Measurements from ENCODE around the gene P2RY11.

Gene P2RY11

DNA sequence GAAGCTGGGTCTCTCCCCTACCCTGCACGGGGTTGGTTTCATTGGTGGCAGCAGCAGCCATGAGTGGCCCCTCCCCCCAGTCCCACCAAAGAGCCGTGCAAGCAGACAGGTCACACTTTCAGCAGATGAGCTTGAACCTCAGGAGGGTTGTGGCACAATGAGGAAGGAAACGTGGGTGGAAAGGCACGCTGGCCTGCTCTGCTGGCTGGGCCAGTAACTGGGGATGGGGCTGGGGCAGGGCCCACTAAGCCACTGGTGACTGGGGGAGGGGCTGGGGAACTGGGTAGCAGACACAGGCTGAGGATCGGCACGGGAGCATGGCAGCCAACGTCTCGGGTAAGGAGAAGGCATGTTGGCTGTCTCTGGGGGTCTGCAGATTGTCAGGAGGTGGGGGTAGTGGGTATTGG is at the start of gene P2RY11:
Gene P2RY11 (plus strand): TSS at position 289 of the 407 bp plus-strand sequence. CDS start 29 bp downstream, at position 318.
- in situ Hi-C loops (cut with HindIII; ENCODE audit: low sequenced_read_pairs), result loop anchor here (25.0 kb wide), 1 partner anchor 174 kb away; the partner anchor contains the start of gene OLFM2

GRCh38 chr19:10061717-10062310 is 49.7 kb upstream of the P2RY11 start:
- in situ Hi-C loops (cut with HindIII; ENCODE audit: low sequenced_read_pairs), result no loop called here

DNA sequence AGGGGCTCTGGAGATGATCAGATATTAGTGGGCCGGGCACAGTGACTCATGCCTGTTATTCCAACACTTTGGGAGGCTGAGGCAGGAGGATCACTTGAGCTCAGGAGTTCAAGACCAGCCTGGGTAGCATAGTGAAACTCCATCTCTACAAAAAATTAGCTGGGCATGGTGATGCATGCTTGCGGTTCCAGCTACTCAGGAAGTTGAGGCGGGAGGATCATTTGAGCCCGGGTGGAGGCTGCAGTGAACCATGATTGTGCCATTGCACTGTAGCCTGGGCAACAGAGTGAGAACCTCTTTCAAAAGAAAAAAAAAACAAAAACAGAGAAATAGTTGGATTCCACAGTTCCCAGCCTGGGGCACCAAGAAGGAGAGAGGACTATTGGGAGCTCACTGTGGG is 43.3 kb upstream of the P2RY11 start:
- in situ Hi-C loops (cut with HindIII; ENCODE audit: low sequenced_read_pairs), result no loop called here

DNA sequence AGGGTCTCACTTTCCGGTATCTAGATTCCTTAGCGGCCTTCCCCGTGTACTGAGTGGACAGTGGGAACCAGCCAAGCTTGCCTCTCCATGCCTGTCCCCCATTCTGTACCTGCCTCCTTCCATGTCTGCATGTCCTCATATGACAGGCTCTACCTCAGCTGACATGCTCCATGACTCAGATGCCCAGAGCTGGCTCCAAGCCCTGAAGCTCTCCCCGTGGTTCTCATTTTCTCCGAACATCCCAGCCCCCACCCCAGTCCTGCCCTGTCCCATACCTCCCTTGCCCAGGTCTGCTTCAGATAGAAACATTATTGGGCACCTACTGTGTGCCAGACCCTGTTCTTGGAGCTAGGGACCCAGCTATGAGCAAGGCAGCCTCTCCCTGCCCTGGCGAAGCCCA is 42.4 kb upstream of the P2RY11 start:
- in situ Hi-C loops (cut with HindIII; ENCODE audit: low sequenced_read_pairs), result no loop called here

GRCh38 chr19:10070730-10071446 is 40.6 kb upstream of the P2RY11 start:
- in situ Hi-C loops (cut with HindIII; ENCODE audit: low sequenced_read_pairs), result no loop called here

- in situ Hi-C loops (cut with HindIII; ENCODE audit: low sequenced_read_pairs), result no loop called here
Measured at GRCh38 chr19:10074153-10074552, 37.3 kb upstream of the P2RY11 start.

DNA sequence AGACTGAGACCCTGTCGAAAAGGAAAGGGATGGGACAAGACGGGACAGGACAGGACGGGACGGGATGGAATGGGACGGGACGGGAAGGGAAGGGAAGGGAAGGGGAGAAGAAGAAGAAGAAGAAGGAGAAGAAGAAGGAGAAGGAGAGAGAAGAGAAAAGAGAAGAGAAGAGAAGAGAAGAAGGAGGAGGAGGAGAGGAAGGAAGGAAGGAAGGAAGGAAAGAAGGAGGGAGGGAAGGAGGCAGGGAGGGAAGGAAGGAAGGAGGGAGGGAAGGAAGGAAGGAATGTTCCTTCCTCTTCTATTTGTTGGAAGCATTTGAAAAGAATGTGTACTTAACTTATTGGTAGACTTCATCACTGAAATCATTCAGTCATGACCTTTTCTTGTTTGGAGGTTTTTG is 35.0 kb upstream of the P2RY11 start:
- in situ Hi-C loops (cut with HindIII; ENCODE audit: low sequenced_read_pairs), result no loop called here

DNA sequence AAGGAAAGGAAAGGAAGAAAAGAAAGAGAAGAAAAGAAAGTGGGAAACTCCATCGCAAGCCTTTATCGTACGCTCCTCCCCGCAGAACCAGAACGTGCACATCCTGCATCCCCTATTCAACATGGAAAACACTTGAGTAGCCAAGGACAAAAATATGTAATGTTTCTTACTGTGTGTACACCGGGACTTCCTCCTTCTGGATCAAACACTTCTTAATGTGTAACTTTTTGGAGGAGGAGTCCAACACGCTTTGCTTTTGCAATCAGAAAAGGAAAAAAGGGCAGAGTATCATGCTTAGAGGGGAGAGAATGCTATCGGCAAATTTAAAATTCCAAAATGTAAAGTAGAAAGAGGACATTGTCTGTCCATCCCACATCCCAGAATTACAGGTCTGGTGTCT is 33.2 kb upstream of the P2RY11 start:
- in situ Hi-C loops (cut with HindIII; ENCODE audit: low sequenced_read_pairs), result no loop called here

- in situ Hi-C loops (cut with HindIII; ENCODE audit: low sequenced_read_pairs), result no loop called here
Measured at GRCh38 chr19:10079031-10079453, 32.5 kb upstream of the P2RY11 start.

DNA sequence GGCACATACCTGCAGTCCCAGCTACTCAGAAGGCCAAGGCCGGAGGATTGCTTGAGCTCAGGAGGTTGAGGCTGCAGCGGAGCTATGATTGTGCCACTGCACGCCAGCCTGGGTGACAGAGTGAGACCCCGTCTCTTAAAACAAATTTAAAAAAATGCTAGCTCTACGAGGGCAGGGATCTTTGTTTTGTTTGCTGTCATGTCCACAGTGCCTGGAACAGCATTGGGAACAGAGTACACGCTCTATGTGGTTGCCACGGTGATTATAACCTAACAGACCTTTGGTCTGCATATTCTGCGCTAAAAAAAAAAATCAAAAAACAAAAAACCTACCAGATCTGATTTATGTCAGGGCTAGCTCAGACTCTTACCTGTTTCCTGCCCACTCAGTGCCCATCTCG is 27.6 kb upstream of the P2RY11 start:
- in situ Hi-C loops (cut with HindIII; ENCODE audit: low sequenced_read_pairs), result no loop called here

DNA sequence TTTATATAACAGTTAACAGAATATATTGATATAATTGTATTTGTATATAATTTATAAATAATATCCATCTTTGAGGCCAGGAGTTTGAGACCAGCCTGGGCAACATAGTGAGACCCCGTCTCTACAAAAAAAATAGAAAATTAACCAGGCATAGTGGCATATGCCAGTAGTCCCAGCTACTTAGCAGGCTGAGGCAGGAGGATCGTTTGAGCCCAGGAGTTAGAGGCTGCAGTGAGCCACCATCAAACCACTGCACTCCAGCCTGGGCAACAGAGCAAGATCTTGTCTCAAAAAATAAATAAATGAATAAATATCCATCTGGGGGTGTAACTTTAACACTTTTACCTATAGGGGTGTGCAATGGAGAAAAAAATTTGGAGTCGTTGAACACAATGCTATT is 26.7 kb upstream of the P2RY11 start:
- in situ Hi-C loops (cut with HindIII; ENCODE audit: low sequenced_read_pairs), result no loop called here

DNA sequence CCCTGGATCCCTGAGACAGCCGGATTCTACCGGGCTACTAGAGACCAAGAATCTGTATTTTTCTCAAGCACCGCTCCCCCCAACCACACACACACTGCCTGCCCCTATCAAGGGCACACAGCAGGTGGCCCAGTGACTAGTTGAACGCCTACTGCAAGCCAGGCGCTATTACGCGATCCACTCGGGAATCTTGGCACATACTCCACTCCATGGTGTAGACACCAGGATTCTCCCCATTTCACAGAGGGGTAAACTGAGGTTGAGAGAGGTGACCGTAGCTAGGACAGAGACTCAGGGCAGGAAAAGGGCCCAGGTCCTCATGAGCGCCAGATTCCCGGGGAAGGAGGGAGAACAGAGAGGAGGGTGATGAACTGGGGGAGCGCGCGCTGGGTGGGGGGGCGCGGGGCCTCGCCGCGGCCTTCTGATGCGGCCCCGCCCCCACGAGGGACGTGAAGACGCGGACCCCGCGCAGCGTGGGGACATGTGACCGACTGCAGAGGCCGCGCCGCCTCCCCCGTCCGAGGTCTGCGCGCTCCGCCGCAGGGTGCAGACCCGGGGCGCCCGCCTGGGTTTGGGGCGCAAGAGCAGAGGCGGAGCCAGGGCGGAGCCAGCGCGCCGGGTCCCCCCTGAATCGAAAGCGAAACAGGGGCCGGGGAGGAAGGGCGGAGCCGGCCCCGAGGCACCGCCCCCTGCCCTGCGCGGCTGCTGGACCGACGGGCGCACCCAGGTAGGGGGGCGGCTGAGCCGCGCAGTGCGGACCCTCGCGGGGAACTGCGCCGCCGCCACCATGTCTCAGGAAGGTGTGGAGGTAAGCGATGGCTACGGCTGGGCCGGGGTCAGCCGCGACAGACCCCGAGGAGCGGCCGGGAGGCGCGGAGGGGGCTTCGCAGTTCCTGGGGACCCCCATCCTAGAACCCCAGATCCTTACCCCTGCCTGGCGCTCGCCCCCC is 25.6 kb upstream of the P2RY11 start, which contains the start of gene SHFL:
Gene SHFL (plus strand): TSS at position 677 of the 950 bp plus-strand sequence. CDS start 111 bp downstream, at position 788.
- in situ Hi-C loops (cut with HindIII; ENCODE audit: low sequenced_read_pairs), result no loop called here

GRCh38 chr19:10086591-10087192 is 24.8 kb upstream of the P2RY11 start:
- in situ Hi-C loops (cut with HindIII; ENCODE audit: low sequenced_read_pairs), result no loop called here

- in situ Hi-C loops (cut with HindIII; ENCODE audit: low sequenced_read_pairs), result no loop called here
Measured at GRCh38 chr19:10087296-10088061, 24.0 kb upstream of the P2RY11 start.

- in situ Hi-C loops (cut with HindIII; ENCODE audit: low sequenced_read_pairs), result no loop called here
Measured at GRCh38 chr19:10088949-10089554, 22.4 kb upstream of the P2RY11 start.

DNA sequence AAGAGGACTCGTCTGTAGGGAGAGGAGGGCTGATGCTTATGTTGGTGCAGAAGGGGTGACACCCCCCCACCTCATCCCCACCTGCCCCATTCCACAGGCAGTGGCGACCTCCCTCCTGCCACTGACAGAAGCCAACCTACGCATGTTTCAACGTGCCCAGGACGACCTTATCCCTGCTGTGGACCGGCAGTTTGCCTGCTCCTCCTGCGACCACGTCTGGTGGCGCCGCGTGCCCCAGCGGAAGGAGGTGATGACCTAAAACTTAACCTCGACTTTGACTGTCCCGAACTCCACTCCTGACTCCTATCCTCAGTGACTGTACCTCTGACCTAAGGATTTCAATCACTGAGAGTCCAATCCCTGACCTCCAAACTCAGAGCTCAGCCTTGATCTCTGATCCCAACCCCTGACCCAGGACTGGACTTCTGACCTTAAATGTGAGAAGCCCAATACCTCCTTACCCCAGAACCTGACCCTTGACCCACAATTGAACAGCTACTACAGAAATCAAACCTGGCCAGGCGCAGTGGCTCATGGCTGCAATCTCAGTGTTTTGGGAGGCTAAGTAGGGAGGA is 21.6 kb upstream of the P2RY11 start:
- in situ Hi-C loops (cut with HindIII; ENCODE audit: low sequenced_read_pairs), result no loop called here

- in situ Hi-C loops (cut with HindIII; ENCODE audit: low sequenced_read_pairs), result no loop called here
Measured at GRCh38 chr19:10091370-10091687, 20.2 kb upstream of the P2RY11 start.

GRCh38 chr19:10091895-10092641 is 19.4 kb upstream of the P2RY11 start:
- in situ Hi-C loops (cut with HindIII; ENCODE audit: low sequenced_read_pairs), result no loop called here

Measured in endothelial cell of hepatic sinusoid (primary cell).